Measurements from ENCODE around the gene FIGNL1.

Gene FIGNL1

GRCh38 chr7:50449881-50450589 is at the start of gene FIGNL1:
Gene FIGNL1, minus strand, starts transcription at chr7:50450350. Its CDS starts 3,063 bp downstream, at chr7:50447287.
- DNase-seq, result peak; percentile 80

- no peak for DNase-seq
Observed at GRCh38 chr7:50499092-50499491, 48.9 kb upstream of the FIGNL1 start.

- DNase-seq, result peak; percentile 46
Observed at GRCh38 chr7:50497968-50498367, 47.8 kb upstream of the FIGNL1 start.

- DNase-seq, result peak; percentile 31
Observed at GRCh38 chr7:50497068-50497642, 47.0 kb upstream of the FIGNL1 start.

- DNase-seq, result no peak
Observed at GRCh38 chr7:50496569-50496968, 46.4 kb upstream of the FIGNL1 start.

- no peak for DNase-seq
Observed at GRCh38 chr7:50495746-50496145, 45.6 kb upstream of the FIGNL1 start.

- DNase-seq, result no peak
Observed at GRCh38 chr7:50492770-50493519, 42.8 kb upstream of the FIGNL1 start.

GRCh38 chr7:50491943-50492342 is 41.8 kb upstream of the FIGNL1 start:
- peak; percentile 6 for DNase-seq

- DNase-seq, result no peak
Observed at GRCh38 chr7:50491209-50491608, 41.1 kb upstream of the FIGNL1 start.

- DNase-seq, result no peak
Observed at GRCh38 chr7:50488379-50488778, 38.2 kb upstream of the FIGNL1 start.

GRCh38 chr7:50486512-50486911 is 36.4 kb upstream of the FIGNL1 start:
- no peak for DNase-seq

- no peak for DNase-seq
Observed at GRCh38 chr7:50481867-50482266, 31.7 kb upstream of the FIGNL1 start.

- no peak for DNase-seq
Observed at GRCh38 chr7:50480797-50481196, 30.6 kb upstream of the FIGNL1 start.

- DNase-seq, result no peak
Observed at GRCh38 chr7:50479743-50480517, 29.8 kb upstream of the FIGNL1 start.

GRCh38 chr7:50477640-50478039 is 27.5 kb upstream of the FIGNL1 start:
- DNase-seq, result no peak

GRCh38 chr7:50476953-50477625 is 26.9 kb upstream of the FIGNL1 start:
- no peak for DNase-seq

- no peak for DNase-seq
Observed at GRCh38 chr7:50475340-50475739, 25.2 kb upstream of the FIGNL1 start.

- no peak for DNase-seq
Observed at GRCh38 chr7:50474382-50475160, 24.4 kb upstream of the FIGNL1 start.

GRCh38 chr7:50473531-50473930 is 23.4 kb upstream of the FIGNL1 start:
- DNase-seq, result no peak

- no peak for DNase-seq
Observed at GRCh38 chr7:50472427-50472826, 22.3 kb upstream of the FIGNL1 start.

GRCh38 chr7:50471970-50472369 is 21.8 kb upstream of the FIGNL1 start:
- no peak for DNase-seq
